Right lobe of liver (tissue), 4 donors: ENCODE data around the gene RAD18.

Source experiments
- POLR2A ChIP-seq: fragments of 450-650 bp; IDR thresholded peaks from one replicate; pipeline ENCODE4 v1.6.1; 2017; ENCODE audit warnings: antibody characterized with exemption, mild to moderate bottlenecking
- TF ChIP-seq, protein P1 (sequence below), 4 donors: fragments of 200-600 bp in 3 of 4; fragments of 450-650 bp in 1 of 4; IDR thresholded peaks; one replicate each; pipeline versions ENCODE4 v1.5.1 to v1.8.0; 2016 to 2022; ENCODE audit warnings: antibody characterized with exemption in 4 of 4, mild to moderate bottlenecking in 2 of 4
- donor health status: DM: no; HTN: no; CAD: no.
- donor health status: DM: no; HTN: no; CAD: no.
- donor health status: DM: no; HTN: yes; CAD: no.

DNA sequence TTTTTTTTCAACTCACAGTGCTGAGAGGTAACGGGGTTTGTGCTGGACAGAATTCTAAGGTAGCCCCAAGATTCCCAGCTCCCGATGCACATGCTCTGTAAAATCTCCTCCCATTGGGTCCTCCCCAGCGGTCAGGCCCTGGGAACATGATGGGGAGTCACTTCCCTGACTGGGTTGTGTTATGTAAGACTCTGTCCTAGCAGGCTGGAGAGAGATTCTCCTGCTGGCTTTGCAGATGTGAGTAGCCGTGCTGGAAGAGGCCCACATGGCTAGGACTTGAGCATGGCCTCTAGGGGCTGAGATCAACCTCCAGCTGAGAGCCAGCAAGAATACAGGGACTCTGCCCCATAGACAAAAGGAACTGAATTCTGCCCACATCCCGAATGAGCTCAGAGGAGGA lies 110.2 kb downstream of the RAD18 start:
- no peak for TF ChIP-seq POLR2A
- TF ChIP-seq, protein P1, sequence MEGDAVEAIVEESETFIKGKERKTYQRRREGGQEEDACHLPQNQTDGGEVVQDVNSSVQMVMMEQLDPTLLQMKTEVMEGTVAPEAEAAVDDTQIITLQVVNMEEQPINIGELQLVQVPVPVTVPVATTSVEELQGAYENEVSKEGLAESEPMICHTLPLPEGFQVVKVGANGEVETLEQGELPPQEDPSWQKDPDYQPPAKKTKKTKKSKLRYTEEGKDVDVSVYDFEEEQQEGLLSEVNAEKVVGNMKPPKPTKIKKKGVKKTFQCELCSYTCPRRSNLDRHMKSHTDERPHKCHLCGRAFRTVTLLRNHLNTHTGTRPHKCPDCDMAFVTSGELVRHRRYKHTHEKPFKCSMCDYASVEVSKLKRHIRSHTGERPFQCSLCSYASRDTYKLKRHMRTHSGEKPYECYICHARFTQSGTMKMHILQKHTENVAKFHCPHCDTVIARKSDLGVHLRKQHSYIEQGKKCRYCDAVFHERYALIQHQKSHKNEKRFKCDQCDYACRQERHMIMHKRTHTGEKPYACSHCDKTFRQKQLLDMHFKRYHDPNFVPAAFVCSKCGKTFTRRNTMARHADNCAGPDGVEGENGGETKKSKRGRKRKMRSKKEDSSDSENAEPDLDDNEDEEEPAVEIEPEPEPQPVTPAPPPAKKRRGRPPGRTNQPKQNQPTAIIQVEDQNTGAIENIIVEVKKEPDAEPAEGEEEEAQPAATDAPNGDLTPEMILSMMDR (IDR thresholded peaks at IDR 0.05): no peak
